ENCODE data around the gene SYT13. TPM values are rescaled to one million over a fixed set of nuclear protein-coding genes. Genes with fewer than 3 reads are reported as not detected.

The SYT13 gene, protein sequence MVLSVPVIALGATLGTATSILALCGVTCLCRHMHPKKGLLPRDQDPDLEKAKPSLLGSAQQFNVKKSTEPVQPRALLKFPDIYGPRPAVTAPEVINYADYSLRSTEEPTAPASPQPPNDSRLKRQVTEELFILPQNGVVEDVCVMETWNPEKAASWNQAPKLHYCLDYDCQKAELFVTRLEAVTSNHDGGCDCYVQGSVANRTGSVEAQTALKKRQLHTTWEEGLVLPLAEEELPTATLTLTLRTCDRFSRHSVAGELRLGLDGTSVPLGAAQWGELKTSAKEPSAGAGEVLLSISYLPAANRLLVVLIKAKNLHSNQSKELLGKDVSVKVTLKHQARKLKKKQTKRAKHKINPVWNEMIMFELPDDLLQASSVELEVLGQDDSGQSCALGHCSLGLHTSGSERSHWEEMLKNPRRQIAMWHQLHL
- total RNA-seq: not detected in 2 replicates

DNA sequence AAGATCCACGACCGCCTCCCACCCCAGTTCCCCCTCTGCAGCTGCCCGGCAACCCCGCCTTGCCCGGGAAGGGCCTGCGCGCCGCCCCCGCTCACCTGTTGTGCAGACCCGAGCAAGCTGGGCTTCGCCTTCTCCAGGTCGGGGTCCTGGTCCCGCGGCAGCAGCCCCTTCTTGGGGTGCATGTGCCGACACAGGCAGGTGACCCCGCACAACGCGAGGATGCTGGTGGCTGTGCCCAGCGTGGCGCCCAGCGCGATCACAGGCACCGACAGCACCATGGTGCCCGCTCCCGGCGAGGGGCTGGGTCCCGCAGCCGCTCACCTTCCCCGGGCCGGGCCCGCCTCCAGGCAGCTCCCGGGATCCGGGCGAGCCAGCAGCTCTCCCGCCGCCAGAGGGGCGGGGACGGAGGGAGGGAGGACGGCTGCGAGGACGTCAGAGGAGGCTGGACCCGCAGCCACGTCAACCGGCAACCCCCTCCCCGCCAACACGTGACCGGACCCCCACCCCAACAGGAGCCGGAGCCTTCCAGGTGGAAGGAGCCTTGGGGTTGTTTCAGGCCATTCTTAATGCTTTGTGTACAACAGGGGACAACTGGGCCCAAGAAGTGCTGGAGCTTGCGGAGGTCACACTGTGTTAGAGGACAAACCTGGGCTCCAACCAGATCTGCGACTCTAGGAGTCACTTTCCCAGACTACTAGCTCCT lies at the start of gene SYT13:
SYT13 (minus strand) TSS at position 412 of the 703 bp plus-strand sequence; CDS start at position 278, 134 bp downstream.
- Mint-ChIP-seq H3K27ac (no peak within 1 kb of the TSS), H3K4me3 (no peak within 1 kb of the TSS), H3K4me1 (no peaks in the 10 kb centered on the region), H3K27me3 (peaks cover 68% of the 10 kb centered on the region), H3K36me3 (ENCODE audit: low read depth) (no peaks in the 10 kb centered on the region), H3K9me3 (no peaks in the 10 kb centered on the region)
- DNase-seq: no peak
- intact Hi-C loops (cut with micrococcal nuclease): no loop called here

DNA sequence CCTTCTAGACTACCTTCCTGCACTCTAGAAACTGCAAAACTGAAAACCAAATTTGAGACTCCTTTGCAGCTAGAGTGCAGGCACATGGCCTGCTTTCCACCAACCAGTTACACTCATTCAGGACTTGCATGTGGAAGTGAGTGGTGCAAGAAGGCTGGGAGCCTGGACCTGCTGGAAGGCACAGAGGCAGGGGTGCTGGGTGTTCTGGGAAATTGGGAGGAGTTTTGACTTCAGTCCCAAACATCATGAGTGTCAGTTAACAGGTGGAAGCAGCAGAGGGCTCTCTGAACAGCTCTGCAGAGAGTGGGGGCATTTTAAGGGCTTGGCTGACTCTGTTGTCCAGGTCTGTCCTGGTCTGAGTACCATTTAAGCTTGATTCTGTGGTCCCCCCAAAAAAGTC lies 49.3 kb upstream of the SYT13 start:
- Mint-ChIP-seq H3K9me3 (no peaks in the 10 kb centered on the region), H3K36me3 (ENCODE audit: low read depth) (no peaks in the 10 kb centered on the region), H3K4me1 (peaks cover 9% of the 10 kb centered on the region), H3K27me3 (peaks cover 13% of the 10 kb centered on the region), H3K4me3 (no peak overlapping the region), H3K27ac (no peak overlapping the region)
- no peak for DNase-seq
- intact Hi-C loops (cut with micrococcal nuclease): loop anchor here (10.0 kb wide), 1 partner anchor 81 kb away; no protein-coding TSS in a partner anchor

DNA sequence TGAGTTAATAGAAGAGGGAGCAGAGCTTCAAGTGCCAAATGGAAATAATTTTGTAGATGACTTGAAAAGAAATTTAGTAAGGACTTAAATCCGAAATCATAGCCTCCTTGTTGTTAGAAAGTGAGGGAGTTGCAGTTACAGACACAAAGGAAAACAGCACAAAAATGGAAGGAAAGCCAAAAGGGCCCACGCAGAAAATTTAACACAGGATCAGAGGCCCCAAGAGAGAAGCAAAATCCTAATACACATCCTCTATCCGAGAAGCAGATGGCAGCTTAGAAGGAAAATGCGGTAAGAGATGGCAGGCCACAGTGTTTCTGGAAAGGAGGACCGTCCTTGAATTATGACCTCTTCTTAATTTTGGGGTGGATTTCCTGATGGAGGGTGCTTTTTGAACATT lies 48.7 kb upstream of the SYT13 start:
- no peak for DNase-seq
- Mint-ChIP-seq H3K4me3 (no peak overlapping the region), H3K36me3 (ENCODE audit: low read depth) (no peaks in the 10 kb centered on the region), H3K9me3 (no peaks in the 10 kb centered on the region), H3K4me1 (peaks cover 4% of the 10 kb centered on the region), H3K27me3 (peaks cover 9% of the 10 kb centered on the region), H3K27ac (no peak overlapping the region)
- intact Hi-C loops (cut with micrococcal nuclease): loop anchor here (5.0 to 10.0 kb wide), 2 partner anchors 80 to 398 kb away; no protein-coding TSS in a partner anchor

DNA sequence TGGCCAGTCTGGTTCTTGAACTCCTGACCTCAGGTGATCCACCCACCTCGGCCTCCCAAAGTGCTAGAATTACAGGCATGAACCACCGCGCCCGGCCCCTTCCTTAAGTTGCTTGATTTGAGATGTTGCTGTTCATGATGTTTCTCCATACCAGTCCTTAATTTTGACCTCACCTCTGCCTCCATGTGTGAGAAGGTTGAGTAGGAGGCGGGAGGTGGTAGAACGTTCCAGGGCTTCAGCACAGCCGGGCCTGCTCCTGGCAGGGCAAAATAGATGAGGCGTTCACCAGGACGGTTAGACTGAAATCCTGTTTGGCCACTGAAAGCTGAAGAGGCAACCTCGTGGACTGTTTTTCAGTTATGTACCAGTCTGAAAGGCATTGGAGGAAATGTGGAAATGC lies 48.3 kb upstream of the SYT13 start:
- Mint-ChIP-seq H3K4me3 (no peak overlapping the region), H3K27me3 (peaks cover 9% of the 10 kb centered on the region), H3K27ac (no peak overlapping the region), H3K4me1 (no peaks in the 10 kb centered on the region), H3K36me3 (ENCODE audit: low read depth) (no peaks in the 10 kb centered on the region), H3K9me3 (no peaks in the 10 kb centered on the region)
- intact Hi-C loops (cut with micrococcal nuclease): loop anchor here (5.0 to 10.0 kb wide), 2 partner anchors 80 to 397 kb away; no protein-coding TSS in a partner anchor
- no peak for DNase-seq

DNA sequence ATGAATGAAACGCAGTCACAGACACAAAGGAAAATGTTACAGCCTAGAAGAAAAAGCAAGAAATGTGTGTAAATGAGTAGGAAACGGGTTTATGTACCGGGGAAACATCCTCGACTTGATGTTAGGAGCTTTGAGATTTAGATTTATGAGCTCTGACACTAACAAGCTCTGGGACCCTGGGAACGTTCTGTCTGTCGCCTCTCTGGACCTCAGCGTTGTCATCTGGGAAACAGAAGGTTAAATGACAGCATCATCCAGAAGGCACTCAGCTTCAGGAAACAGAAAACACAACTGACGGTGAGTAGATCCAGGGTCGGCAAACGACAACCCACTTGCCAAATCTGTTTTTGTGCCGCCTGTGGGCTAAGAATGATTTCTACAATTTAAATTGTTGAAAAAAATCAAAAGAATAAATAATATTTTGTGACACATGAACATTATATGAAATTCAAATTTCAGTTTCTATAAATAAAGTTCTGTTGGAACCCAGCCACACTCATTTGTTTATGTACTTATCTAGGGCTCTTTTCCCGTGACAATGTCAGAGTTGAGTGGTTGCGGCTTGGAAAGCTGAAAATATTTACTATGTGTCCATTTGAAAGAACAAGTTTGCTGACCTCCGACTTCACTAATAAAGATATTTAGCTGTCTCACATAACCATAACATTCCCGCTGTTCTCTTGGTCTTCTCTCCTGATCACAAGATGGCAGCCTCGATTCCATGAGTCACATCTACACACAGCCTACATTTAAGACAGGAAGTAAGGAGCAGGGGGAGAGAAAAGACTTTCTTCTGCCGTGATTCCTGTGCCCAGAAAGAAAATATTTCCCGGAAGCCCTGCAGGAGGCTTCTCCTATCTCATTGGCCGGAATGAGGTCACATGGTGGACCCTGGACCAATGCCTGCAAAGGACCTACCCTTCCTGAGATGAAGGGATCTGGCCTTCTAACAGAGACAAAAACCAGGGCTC lies 47.1 kb upstream of the SYT13 start:
- intact Hi-C loops (cut with micrococcal nuclease): loop anchor here (5.0 to 10.0 kb wide), 2 partner anchors 78 to 396 kb away; no protein-coding TSS in a partner anchor
- no peaks in the 10 kb centered on the region for H3K4me1 Mint-ChIP-seq
- no peak overlapping the region for H3K4me3 Mint-ChIP-seq
- H3K27me3 Mint-ChIP-seq: peaks cover 4% of the 10 kb centered on the region
- H3K36me3 Mint-ChIP-seq (ENCODE audit: low read depth): no peaks in the 10 kb centered on the region
- no peak overlapping the region for H3K27ac Mint-ChIP-seq
- no peaks in the 10 kb centered on the region for H3K9me3 Mint-ChIP-seq
- no peak for DNase-seq

DNA sequence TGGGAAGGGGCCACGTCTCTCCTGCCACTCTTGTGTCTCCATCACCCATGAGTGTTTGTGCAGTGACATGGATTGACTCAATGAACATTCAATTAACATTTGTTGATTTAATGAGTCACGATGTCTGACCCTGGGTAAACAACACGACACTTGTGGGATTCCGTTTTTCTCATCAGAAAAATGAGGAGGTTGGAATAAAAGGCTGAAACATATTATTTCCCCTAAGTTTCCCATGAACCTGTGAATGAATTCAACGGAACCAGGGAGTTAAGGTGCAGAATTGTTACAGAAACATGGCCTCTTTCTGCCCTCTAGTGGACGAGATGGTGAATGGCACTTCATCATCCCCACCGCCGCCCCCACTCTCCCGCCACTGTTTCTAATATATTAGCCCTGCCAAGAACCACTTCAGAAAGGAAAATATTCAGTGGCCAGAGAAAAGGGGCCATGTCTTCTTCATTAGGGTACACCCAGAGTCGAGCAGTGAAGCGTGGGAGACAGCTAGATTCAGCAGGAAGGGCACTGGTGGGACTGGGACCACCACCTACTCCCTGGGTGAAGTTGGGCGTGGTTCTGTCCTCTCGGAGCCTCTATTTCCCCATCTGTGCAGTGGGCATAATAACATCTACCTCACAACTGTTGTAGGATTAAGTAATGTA lies 46.3 kb upstream of the SYT13 start:
- Mint-ChIP-seq H3K27me3 (peaks cover 10% of the 10 kb centered on the region), H3K36me3 (ENCODE audit: low read depth) (no peaks in the 10 kb centered on the region), H3K27ac (no peak overlapping the region), H3K4me3 (no peak overlapping the region), H3K4me1 (no peaks in the 10 kb centered on the region), H3K9me3 (no peaks in the 10 kb centered on the region)
- intact Hi-C loops (cut with micrococcal nuclease): loop anchor here (1.0 to 10.0 kb wide), 3 partner anchors 78 to 395 kb away; no protein-coding TSS in a partner anchor
- peak; percentile 74 for DNase-seq

DNA sequence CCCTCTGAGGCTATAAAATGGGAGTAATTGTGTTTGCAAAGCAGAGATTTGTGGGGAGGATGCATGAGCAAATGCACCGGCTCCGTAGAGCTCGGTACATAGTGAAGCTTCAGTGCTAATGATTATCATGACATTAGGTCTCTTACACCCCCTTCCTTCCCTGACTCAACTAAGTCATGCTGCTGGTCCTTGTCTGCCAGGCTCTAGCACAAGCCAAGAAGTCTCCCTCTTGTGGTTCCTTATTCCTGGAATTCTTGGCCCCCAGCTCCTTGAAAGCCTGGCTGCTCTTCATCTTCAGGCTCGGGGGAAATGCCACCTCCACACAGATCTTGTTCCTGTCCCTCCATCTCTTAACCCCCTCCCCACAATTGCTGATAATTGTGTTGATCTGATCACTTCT lies 45.7 kb upstream of the SYT13 start:
- intact Hi-C loops (cut with micrococcal nuclease): loop anchor here (1.0 to 10.0 kb wide), 3 partner anchors 77 to 395 kb away; no protein-coding TSS in a partner anchor
- no peak overlapping the region for H3K4me3 Mint-ChIP-seq
- H3K4me1 Mint-ChIP-seq: no peaks in the 10 kb centered on the region
- no peak overlapping the region for H3K27ac Mint-ChIP-seq
- no peak for DNase-seq
- no peaks in the 10 kb centered on the region for H3K36me3 Mint-ChIP-seq (ENCODE audit: low read depth)
- H3K9me3 Mint-ChIP-seq: peaks cover 5% of the 10 kb centered on the region
- H3K27me3 Mint-ChIP-seq: peaks cover 14% of the 10 kb centered on the region

DNA sequence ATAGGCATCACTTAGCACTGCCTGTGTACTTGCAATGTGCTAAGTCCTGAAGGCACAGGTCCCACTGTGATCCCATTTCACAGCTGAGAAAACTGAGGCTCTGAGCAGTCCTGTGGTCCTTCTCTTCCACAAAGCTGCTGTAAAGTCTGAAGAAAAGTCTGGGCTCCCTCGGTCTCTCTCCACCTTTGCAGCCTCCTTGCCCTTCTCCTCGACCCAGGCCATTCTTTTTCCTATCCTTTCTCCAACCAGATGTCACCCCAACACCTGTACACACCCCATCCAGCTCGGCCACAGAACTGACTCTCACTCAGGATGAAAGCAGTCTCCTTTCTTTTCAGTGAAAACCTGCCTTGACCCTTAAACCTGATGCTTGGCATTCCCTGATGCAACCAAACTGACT lies 42.6 kb upstream of the SYT13 start:
- H3K27me3 Mint-ChIP-seq: peaks cover 23% of the 10 kb centered on the region
- no peak overlapping the region for H3K4me3 Mint-ChIP-seq
- H3K36me3 Mint-ChIP-seq (ENCODE audit: low read depth): no peaks in the 10 kb centered on the region
- H3K4me1 Mint-ChIP-seq: no peaks in the 10 kb centered on the region
- DNase-seq: no peak
- peaks cover 6% of the 10 kb centered on the region for H3K9me3 Mint-ChIP-seq
- intact Hi-C loops (cut with micrococcal nuclease): no loop called here
- H3K27ac Mint-ChIP-seq: no peak overlapping the region

DNA sequence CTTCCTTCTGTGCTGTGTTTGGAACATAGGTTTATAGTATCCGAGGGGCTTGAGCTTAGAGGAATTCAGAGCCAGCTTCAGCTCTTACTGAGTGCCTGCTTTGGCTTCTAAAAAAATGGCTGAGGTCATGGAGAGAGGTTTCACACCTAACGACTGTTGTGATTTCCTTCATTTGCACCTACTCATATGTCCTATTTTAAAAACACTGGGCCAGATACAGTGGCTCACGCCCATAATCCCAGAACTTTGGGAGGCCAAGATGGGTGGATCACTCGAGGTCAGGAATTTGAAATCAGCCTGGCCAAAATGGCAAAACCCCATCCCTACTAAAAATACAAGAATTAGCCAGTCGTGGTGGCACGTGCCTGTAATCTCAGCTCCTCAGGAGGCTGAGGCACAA lies 38.3 kb upstream of the SYT13 start:
- Mint-ChIP-seq H3K36me3 (ENCODE audit: low read depth) (no peaks in the 10 kb centered on the region), H3K9me3 (peaks cover 6% of the 10 kb centered on the region), H3K4me1 (no peaks in the 10 kb centered on the region), H3K4me3 (no peak overlapping the region), H3K27ac (no peak overlapping the region), H3K27me3 (peaks cover 19% of the 10 kb centered on the region)
- no peak for DNase-seq
- intact Hi-C loops (cut with micrococcal nuclease): no loop called here

DNA sequence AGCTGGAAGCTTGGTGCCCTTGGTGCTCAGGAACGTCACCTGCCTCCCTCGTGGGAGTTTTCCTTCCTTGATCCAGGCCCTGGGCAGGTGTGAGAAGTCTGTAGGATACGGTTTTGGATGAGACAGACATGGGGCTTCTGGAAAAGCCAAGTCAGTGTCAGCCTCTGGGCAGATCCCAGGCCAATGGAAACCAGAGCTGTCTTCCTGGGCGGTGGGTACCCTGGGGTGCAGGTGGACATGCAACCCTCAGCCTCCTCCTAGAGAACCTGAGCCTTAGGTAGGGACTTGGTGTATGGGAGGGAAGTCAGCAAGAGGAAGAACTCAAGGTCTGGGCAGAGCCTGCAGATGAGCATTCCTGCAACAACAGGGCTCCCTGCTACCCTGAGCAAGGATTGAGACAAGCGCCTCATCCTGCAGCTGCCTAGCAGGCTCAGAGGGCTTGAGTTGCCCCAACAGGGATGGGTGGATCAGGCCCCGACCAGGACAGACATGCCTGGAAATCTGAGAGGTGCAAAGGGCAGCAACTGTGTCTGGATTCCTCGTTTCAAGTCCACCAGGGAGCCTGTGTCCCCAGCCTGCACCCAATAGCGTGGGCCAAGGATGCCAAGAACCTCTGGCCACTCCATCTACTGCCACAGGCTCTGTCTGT lies 37.6 kb upstream of the SYT13 start:
- H3K4me1 Mint-ChIP-seq: no peaks in the 10 kb centered on the region
- H3K27me3 Mint-ChIP-seq: peaks cover 19% of the 10 kb centered on the region
- DNase-seq: no peak
- no peaks in the 10 kb centered on the region for H3K36me3 Mint-ChIP-seq (ENCODE audit: low read depth)
- peaks cover 6% of the 10 kb centered on the region for H3K9me3 Mint-ChIP-seq
- no peak overlapping the region for H3K4me3 Mint-ChIP-seq
- intact Hi-C loops (cut with micrococcal nuclease): no loop called here
- H3K27ac Mint-ChIP-seq: no peak overlapping the region

DNA sequence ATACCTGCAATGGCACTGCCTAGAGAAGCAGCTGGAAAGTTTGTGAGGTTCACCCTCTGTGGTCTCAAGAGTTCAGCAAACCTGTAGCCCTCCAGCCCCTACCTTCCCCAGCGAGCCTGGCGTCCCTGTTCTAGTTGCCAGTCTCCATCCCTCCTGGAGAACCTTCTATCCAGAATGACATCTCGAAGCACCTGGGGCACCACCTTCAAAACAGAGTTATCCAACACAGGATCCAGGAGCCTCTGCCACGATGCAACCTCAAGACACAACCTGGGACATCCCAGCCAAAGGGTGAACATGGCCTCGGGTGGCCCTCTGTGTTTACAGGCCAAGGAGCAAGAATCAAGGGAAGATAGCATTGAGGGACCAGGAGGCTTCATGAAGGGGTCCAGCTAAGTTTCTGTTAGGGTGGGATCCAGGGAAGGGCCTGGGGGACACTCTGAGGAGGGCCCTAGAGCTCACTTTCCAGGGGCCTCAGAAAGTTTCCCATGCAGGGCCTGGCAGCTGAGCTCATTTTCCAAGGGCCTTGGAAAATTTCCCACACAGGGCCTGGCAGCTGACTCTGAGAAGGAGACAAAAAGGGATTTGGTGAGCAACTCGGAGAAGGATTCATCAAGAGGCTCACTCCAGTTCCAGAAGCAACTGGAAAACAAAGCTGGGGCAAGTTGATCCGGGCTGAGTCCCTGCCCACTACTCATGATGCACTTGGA lies 36.9 kb upstream of the SYT13 start:
- Mint-ChIP-seq H3K4me1 (no peaks in the 10 kb centered on the region), H3K9me3 (peaks cover 6% of the 10 kb centered on the region), H3K27me3 (peaks cover 19% of the 10 kb centered on the region), H3K4me3 (no peak overlapping the region), H3K36me3 (ENCODE audit: low read depth) (no peaks in the 10 kb centered on the region), H3K27ac (no peak overlapping the region)
- no peak for DNase-seq
- intact Hi-C loops (cut with micrococcal nuclease): no loop called here

DNA sequence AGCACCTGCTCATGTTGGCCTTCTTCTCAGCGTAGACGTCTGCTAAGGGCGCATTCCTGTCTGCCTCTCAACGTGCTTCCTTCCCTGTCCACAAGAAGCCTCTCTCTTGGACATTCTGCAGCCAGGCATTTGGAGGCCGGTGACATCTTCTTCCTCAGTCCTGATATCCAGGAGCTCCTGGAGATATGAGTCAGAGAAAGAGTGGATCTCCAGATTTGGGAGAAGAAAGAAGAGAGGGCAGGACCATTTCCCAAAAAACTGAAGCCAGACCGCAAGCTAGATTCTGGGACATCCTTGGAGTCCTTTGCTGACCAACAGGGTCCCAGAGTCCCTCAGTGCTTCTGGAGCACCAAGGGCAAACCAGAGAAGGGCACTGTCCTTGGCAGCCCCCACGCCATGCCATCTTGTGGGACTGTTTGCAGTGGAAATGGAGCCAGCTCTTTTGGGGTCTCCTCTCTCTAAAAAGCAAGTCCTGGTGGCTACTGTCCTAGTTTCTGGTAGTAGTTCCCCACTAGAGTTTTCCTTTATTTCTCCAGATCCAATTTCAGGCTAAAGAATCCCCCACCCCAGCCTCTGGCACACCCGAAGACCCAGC lies 36.1 kb upstream of the SYT13 start:
- no peak for DNase-seq
- intact Hi-C loops (cut with micrococcal nuclease): no loop called here
- no peaks in the 10 kb centered on the region for H3K4me1 Mint-ChIP-seq
- H3K27ac Mint-ChIP-seq: no peak overlapping the region
- H3K27me3 Mint-ChIP-seq: peaks cover 13% of the 10 kb centered on the region
- no peak overlapping the region for H3K4me3 Mint-ChIP-seq
- peaks cover 5% of the 10 kb centered on the region for H3K9me3 Mint-ChIP-seq
- H3K36me3 Mint-ChIP-seq (ENCODE audit: low read depth): no peaks in the 10 kb centered on the region
